Esophagus muscularis mucosa (tissue), 4 donors: ENCODE results near the gene ELL3.

ENCODE experiments used
- CTCF ChIP-seq, 3 experiments: fragments of 200-600 bp in 2 of 3; fragments of 450-650 bp in 1 of 3; sonication (generic) in 2 of 3; IDR thresholded peaks; one replicate each; pipeline ENCODE4 v1.5.1; 2017 to 2019; ENCODE audit warnings: antibody characterized with exemption in 3 of 3, mild to moderate bottlenecking in 2 of 3, moderate library complexity in 1 of 3
- EP300 ChIP-seq: sonication (generic); formaldehyde crosslinking; IDR thresholded peaks from one replicate; pipeline ENCODE4 v1.6.1; 2017; ENCODE audit warnings: antibody characterized with exemption
- POLR2A ChIP-seq: fragments of 450-650 bp; IDR thresholded peaks from one replicate; pipeline ENCODE4 v1.6.1; 2017; ENCODE audit warnings: antibody characterized with exemption, moderate library complexity, mild to moderate bottlenecking, low read depth
- POLR2AphosphoS5 ChIP-seq, 2 donors: sonication (generic); formaldehyde crosslinking; IDR thresholded peaks; one replicate each; pipeline ENCODE4 v1.6.1; 2017; ENCODE audit warnings: antibody characterized with exemption in 2 of 2

- TF ChIP-seq CTCF (IDR thresholded peaks at IDR 0.05) (no peak), POLR2A (no peak), EP300 (no peak), POLR2AphosphoS5 (IDR thresholded peaks at IDR 0.05) (no peak)
These were observed 2.2 kb upstream of the ELL3 start for GRCh38 chr15:43779016-43779415.
